ENCODE measurements around the gene ZMYND15.

Gene ZMYND15

GRCh38 chr17:4742629-4743028, 3.0 kb downstream of the ZMYND15 start:
- no peak for DNase-seq

DNA sequence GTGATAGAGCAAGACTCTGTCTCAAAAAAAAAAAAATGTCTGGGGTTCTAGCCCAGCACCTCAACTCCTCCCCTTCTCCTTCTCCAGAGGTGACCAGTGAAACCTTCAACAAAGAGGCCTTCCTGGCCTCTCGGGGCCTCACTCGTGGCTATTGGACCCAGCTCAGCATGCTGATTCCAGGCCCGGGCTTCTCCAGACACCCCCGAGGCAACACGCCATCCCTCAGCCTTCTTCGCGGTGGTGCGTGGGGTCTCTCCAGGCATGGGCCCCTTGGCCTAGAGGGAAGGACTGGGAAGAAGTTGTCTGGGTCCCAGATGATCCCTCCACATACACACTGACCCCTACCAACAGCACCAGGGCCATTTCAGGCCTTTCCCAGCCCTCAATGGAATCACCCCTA, 3.6 kb downstream of the ZMYND15 start:
- no peak for DNase-seq

DNA sequence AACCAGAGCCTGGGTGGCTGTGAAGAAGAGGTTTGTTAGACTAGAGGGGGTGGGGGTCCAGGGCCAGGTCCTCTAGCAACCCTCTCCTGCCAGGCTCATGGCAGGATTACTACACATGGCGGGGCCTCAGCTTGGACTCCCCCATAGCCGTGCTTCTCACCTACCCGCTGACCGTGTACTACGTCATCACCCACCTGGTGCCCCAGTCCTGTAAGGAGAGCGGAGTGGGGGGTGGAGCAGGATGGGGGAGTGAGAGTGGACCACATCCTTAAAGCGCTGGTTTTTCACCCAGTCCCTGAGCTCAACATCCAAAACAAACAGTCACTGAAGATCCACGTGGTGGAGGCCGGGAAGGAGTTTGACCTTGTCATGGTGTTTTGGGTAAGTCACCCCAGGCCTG, 4.3 kb downstream of the ZMYND15 start:
- DNase-seq, result no peak

DNA sequence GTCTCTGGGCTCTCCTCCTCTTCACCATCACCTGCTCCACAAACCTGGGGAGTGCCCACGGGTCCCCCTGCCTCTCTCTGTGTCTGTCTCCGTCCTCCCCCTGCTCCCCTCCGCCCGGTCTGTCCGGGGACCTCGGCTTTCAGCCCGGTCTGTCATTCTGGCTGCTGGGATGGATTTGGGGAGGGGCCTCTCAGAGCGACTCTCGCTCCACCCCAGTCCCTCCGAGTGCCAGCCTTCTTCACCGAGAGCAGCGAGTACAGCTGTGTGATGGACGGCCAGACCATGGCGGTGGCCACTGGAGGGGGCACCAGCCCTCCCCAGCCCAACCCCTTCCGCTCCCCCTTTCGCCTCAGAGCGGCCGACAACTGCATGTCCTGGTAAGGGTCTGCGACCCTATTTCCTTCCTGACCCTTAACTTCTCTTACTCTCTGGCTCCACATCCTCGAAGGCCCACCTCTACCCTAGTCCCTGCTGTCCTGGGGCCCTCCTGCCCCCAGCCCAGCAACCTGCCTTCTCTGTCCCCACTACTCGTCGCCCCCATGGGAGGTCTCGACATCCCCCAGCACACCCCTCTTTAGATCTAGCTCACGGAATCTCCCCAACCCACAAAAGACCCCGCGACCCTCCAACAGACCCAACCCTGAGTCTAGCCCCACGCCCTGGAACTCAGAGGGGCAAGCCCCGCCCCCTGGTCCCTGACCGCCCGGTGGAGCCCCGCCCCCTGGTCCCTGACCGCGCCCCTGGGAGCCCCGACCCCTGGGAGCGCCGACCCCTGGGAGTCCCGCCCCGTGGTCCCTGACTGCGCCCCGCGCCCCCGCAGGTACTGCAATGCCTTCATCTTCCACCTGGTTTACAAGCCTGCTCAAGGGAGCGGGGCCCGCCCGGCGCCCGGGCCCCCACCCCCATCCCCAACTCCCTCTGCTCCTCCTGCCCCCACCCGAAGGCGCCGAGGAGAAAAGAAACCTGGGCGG, 5.7 kb downstream of the ZMYND15 start:
- DNase-seq, result peak; percentile 17

DNA sequence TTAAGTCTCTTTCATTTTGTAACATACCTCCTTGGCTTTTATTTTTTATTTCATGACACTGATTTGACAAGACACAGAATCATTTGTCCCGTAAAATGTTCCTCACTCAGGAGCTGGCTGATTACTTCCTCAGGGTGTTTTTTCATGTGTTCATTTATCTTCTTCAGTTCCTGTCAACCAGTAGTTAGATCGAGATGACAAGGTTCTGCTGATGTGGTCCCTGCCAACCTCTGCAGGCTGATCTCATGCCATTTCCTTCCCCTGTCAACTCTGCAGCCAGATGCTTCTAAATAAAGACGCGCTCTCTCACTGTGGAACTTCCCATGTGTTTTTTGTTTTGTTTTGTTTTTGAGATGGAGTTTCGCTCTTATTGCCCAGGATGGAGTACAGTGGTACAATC, 8.2 kb downstream of the ZMYND15 start:
- DNase-seq, result no peak

GRCh38 chr17:4748686-4749085, 9.1 kb downstream of the ZMYND15 start:
- no peak for DNase-seq

DNA sequence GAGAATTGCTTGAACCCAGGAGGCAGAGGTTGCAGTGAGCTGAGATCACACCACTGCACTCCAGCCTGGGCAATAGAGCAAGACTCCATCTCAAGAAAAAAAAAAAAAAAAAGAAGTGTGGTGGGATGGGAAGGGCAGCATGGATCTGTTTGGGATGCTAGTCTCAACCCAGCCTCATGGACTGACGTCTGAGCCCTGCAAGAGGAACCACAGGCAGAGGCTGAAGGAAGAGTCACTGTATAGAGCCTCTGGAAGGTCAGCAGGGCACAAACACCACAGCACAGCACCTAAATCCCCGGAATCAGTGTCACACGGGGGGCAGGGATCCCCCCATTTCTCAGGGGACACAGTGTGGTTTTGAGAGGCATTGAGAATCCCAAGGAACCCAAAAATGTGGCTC, 11.0 kb downstream of the ZMYND15 start:
- DNase-seq, result no peak

DNA sequence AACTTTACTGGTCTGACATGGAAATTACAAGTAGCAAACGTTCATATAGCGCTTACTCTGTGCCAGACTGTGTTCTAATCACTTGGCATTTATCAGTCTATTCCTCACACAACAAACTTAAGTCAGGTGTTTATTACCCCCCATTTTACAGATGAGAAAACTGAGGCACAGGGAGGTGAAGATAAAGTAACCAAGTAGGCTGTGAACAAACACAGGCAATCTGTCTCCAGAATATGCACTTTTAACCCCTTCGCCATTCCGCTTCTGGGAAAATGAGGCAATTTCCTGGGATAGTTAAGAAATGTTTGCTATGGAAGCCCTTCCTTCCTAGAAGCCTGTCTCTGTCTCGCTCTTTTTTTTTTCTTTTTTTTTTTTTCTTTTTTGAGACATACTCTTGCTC, 12.3 kb downstream of the ZMYND15 start:
- no peak for DNase-seq

GRCh38 chr17:4753392-4753791, 13.8 kb downstream of the ZMYND15 start:
- DNase-seq, result no peak

DNA sequence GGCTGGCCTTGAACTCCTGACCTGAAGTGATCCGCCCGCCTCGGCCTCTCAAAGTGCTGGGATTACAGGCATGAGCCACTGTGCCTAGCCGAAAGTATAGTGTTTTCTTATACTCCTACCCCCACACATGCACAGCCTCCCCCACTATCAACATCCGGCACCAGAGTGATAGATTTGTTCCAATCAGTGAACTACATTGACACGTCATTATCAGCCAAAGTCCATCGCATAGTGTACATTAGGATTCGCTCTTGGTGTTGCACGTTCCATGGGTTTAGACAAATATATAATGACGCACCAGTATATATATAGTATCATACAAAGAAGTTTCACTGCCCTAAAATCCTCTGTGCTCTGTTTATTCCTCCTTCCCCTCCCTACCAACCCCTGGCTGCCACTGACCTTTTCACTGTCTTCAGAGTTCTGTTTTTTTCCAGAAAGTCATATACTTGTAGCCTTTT, 20.2 kb downstream of the ZMYND15 start:
- DNase-seq, result no peak

- DNase-seq, result no peak
These were observed 25.0 kb downstream of the ZMYND15 start for GRCh38 chr17:4764595-4764994.

GRCh38 chr17:4766201-4766600, 26.6 kb downstream of the ZMYND15 start:
- no peak for DNase-seq

DNA sequence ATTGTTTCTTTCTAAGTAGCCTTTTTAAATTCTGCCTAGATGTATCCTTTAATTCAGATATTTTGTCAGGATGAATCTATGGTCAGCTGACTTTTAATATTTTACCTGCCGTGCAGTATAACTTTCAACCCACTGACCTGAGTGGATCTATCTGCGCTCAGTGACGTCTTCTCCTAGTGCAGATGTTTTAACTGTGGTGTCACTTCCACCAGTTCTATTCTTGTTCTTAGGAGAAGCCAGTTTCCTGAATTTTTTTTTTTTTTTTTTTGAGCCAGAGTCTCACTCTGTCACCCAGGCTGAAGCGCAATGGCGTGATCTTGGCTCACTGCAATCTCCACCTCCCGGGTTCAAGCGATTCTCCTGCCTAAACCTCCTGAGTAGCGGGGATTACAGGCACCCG, 27.1 kb downstream of the ZMYND15 start:
- DNase-seq, result no peak

GRCh38 chr17:4768298-4768697, 28.7 kb downstream of the ZMYND15 start:
- DNase-seq, result no peak

DNA sequence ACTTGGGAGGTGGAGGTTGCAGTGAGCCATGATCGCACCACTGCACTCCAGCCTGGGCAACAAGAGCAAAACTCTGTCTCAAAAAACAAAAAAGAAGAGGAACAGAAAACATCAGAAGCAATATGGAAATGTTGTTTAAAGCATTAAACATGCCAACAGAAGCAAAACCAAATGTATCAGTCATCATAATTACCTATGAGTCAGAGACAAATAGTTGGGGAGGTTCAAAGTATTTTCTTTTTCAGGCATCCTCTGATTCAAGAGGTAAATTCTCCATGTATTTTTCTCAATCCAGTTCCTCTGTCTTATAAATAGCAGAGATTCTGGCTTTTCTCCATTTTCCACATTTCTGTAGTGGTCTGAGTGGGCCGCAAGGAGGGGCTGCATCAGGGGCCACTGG, 30.0 kb downstream of the ZMYND15 start:
- DNase-seq, result no peak

- no peak for DNase-seq
These were observed 32.0 kb downstream of the ZMYND15 start, which contains the start of gene TM4SF5 for GRCh38 chr17:4771519-4772234. TM4SF5 (plus strand) TSS chr17:4771886; CDS start chr17:4771923, 37 bp downstream.

- no peak for DNase-seq
These were observed 32.6 kb downstream of the ZMYND15 start for GRCh38 chr17:4772235-4772613.

GRCh38 chr17:4777969-4778760, 38.5 kb downstream of the ZMYND15 start:
- DNase-seq, result no peak

DNA sequence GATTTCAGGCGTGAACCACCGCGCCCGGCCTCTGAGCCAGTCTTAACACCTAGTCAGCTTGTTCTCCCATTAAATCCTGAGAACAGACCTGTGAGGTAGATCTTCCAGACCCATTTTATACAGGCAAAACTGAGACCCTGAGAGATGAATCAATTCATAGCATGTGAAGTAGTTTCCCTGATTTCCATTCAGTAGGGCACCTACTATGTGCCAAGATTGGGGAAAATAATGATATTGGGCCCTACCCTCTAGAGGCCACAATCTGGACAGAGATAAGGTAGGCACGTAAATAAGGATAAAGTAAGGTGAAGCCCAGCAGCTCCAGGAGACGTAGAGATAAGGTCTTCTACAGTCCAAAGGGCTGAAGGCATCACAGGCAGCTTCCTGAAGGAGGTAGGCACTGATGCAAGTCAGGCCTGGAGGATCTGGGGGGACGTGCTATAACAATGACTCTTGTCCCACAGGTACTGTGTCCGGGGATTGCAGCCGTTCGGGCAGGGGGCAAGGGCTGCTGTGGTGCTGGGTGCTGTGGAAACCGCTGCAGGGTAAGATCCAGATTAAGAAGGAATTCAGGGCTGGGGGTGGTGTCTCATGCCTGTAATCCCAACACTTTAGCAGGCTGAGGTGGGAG, 40.8 kb downstream of the ZMYND15 start:
- DNase-seq, result no peak

GRCh38 chr17:4782652-4783051, 43.0 kb downstream of the ZMYND15 start:
- DNase-seq, result peak; percentile 6

DNA sequence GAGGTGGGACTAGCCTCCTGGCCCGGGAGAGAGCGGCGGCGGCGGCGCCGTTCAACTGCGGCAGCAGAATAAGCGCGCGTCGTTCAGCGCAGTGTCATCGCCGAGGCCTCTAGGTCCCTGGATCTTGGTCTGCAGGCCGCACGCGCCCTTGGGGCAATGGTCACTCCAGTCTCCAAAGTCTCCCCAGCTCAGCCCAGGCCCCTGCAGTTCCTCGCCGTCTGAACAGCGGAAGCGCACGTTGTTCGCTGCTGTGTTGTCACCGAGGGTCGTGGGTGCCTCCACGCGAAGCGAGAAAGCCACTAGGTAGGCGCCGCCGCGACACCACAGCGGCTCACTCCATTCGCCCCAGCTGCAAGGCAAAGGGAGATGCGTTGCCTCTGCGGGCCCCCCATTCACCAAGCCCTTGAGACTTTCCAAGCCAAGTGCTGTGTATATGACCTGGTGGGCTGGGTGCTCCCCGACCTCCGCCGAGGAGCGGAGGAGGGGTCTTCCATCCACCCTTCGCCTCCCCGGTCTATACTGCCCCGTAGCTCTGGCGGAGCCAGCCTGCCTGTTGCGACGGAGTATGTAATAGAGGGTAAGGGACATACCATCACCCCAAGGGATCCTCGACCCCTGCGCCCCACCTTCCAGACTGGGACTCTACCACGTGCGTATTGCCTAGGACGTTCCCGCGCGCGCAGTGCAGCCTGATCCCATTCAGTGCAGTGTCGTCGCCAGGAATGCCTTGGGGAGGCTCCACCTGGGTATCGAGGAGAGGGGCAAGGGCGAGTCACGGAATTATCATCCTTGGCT, 45.9 kb downstream of the ZMYND15 start:
- peak; percentile 58 for DNase-seq
